Measurements from ENCODE around the gene THSD4.

THSD4 gene

GRCh38 chr15:71630475-71630809 lies 515.2 kb downstream of the THSD4 start:
- peaks cover 1% of the 10 kb centered on the region for H3K27me3 Mint-ChIP-seq
- no peaks in the 10 kb centered on the region for H3K4me1 Mint-ChIP-seq (ENCODE audit: low read depth)
- intact Hi-C loops (cut with micrococcal nuclease) = no loop called here
- no peaks in the 10 kb centered on the region for H3K36me3 Mint-ChIP-seq (ENCODE audit: low read depth)
- no peak overlapping the region for H3K4me3 Mint-ChIP-seq
- H3K9me3 Mint-ChIP-seq = no peaks in the 10 kb centered on the region
- no peak overlapping the region for H3K27ac Mint-ChIP-seq

- Mint-ChIP-seq H3K27me3 (peaks cover 6% of the 10 kb centered on the region), H3K27ac (no peak overlapping the region)
- intact Hi-C loops (cut with micrococcal nuclease) = no loop called here
These were observed 517.4 kb downstream of the THSD4 start for GRCh38 chr15:71632576-71633195.

GRCh38 chr15:71634820-71635560 lies 519.7 kb downstream of the THSD4 start:
- Mint-ChIP-seq H3K27me3 (peaks cover 6% of the 10 kb centered on the region), H3K36me3 (ENCODE audit: low read depth) (no peaks in the 10 kb centered on the region), H3K4me1 (ENCODE audit: low read depth) (no peaks in the 10 kb centered on the region), H3K27ac (no peak overlapping the region), H3K9me3 (no peaks in the 10 kb centered on the region), H3K4me3 (no peak overlapping the region)
- intact Hi-C loops (cut with micrococcal nuclease) = no loop called here

More at GRCh38 chr15:71632576-71633195, 517.4 kb downstream of the THSD4 start:
- Mint-ChIP-seq H3K4me1 (ENCODE audit: low read depth) (no peaks in the 10 kb centered on the region), H3K4me3 (no peak overlapping the region), H3K9me3 (no peaks in the 10 kb centered on the region), H3K36me3 (ENCODE audit: low read depth) (no peaks in the 10 kb centered on the region)

GRCh38 chr15:71635735-71636134 lies 520.5 kb downstream of the THSD4 start:
- no peaks in the 10 kb centered on the region for H3K36me3 Mint-ChIP-seq (ENCODE audit: low read depth)
- H3K27ac Mint-ChIP-seq = no peak overlapping the region
- H3K27me3 Mint-ChIP-seq = peaks cover 6% of the 10 kb centered on the region
- no peaks in the 10 kb centered on the region for H3K4me1 Mint-ChIP-seq (ENCODE audit: low read depth)
- intact Hi-C loops (cut with micrococcal nuclease) = no loop called here
- no peaks in the 10 kb centered on the region for H3K9me3 Mint-ChIP-seq
- H3K4me3 Mint-ChIP-seq = no peak overlapping the region

GRCh38 chr15:71638876-71639275 lies 523.6 kb downstream of the THSD4 start:
- Mint-ChIP-seq H3K27ac (no peak overlapping the region), H3K36me3 (ENCODE audit: low read depth) (no peaks in the 10 kb centered on the region), H3K27me3 (peaks cover 8% of the 10 kb centered on the region), H3K4me1 (ENCODE audit: low read depth) (no peaks in the 10 kb centered on the region), H3K9me3 (no peaks in the 10 kb centered on the region), H3K4me3 (no peak overlapping the region)
- intact Hi-C loops (cut with micrococcal nuclease) = no loop called here

GRCh38 chr15:71639471-71639870 lies 524.2 kb downstream of the THSD4 start:
- H3K27ac Mint-ChIP-seq = no peak overlapping the region
- no peak overlapping the region for H3K4me3 Mint-ChIP-seq
- intact Hi-C loops (cut with micrococcal nuclease) = no loop called here
- no peaks in the 10 kb centered on the region for H3K4me1 Mint-ChIP-seq (ENCODE audit: low read depth)
- no peaks in the 10 kb centered on the region for H3K36me3 Mint-ChIP-seq (ENCODE audit: low read depth)
- H3K9me3 Mint-ChIP-seq = no peaks in the 10 kb centered on the region
- H3K27me3 Mint-ChIP-seq = peaks cover 8% of the 10 kb centered on the region

- no peaks in the 10 kb centered on the region for H3K4me1 Mint-ChIP-seq (ENCODE audit: low read depth)
- H3K36me3 Mint-ChIP-seq (ENCODE audit: low read depth) = no peaks in the 10 kb centered on the region
- H3K9me3 Mint-ChIP-seq = peaks cover 15% of the 10 kb centered on the region
- H3K27ac Mint-ChIP-seq = no peak overlapping the region
- intact Hi-C loops (cut with micrococcal nuclease) = no loop called here
- no peak overlapping the region for H3K4me3 Mint-ChIP-seq
- H3K27me3 Mint-ChIP-seq = peaks cover 2% of the 10 kb centered on the region
These were observed 528.6 kb downstream of the THSD4 start for GRCh38 chr15:71643918-71644317.

- peaks cover 1% of the 10 kb centered on the region for H3K27me3 Mint-ChIP-seq
- peaks cover 15% of the 10 kb centered on the region for H3K9me3 Mint-ChIP-seq
- no peak overlapping the region for H3K4me3 Mint-ChIP-seq
- H3K27ac Mint-ChIP-seq = no peak overlapping the region
- intact Hi-C loops (cut with micrococcal nuclease) = no loop called here
- H3K36me3 Mint-ChIP-seq (ENCODE audit: low read depth) = no peaks in the 10 kb centered on the region
- no peaks in the 10 kb centered on the region for H3K4me1 Mint-ChIP-seq (ENCODE audit: low read depth)
These were observed 531.7 kb downstream of the THSD4 start for GRCh38 chr15:71646767-71647486.

GRCh38 chr15:71647487-71647808 lies 532.2 kb downstream of the THSD4 start:
- Mint-ChIP-seq H3K27ac (no peak overlapping the region), H3K4me3 (no peak overlapping the region), H3K4me1 (ENCODE audit: low read depth) (no peaks in the 10 kb centered on the region), H3K27me3 (peaks cover 1% of the 10 kb centered on the region), H3K9me3 (peaks cover 15% of the 10 kb centered on the region), H3K36me3 (ENCODE audit: low read depth) (no peaks in the 10 kb centered on the region)
- intact Hi-C loops (cut with micrococcal nuclease) = no loop called here

- Mint-ChIP-seq H3K27ac (no peak overlapping the region), H3K4me3 (no peak overlapping the region), H3K27me3 (peaks cover 1% of the 10 kb centered on the region), H3K9me3 (peaks cover 15% of the 10 kb centered on the region), H3K4me1 (ENCODE audit: low read depth) (no peaks in the 10 kb centered on the region), H3K36me3 (ENCODE audit: low read depth) (no peaks in the 10 kb centered on the region)
- intact Hi-C loops (cut with micrococcal nuclease) = no loop called here
These were observed 532.8 kb downstream of the THSD4 start for GRCh38 chr15:71648095-71648494.

GRCh38 chr15:71649894-71650293 lies 534.6 kb downstream of the THSD4 start:
- Mint-ChIP-seq H3K27ac (no peak overlapping the region), H3K9me3 (peaks cover 12% of the 10 kb centered on the region), H3K4me1 (ENCODE audit: low read depth) (no peaks in the 10 kb centered on the region), H3K4me3 (no peak overlapping the region), H3K36me3 (ENCODE audit: low read depth) (no peaks in the 10 kb centered on the region), H3K27me3 (peaks cover 1% of the 10 kb centered on the region)
- intact Hi-C loops (cut with micrococcal nuclease) = no loop called here

- Mint-ChIP-seq H3K27me3 (peaks cover 1% of the 10 kb centered on the region), H3K4me1 (ENCODE audit: low read depth) (no peaks in the 10 kb centered on the region), H3K9me3 (peaks cover 5% of the 10 kb centered on the region), H3K4me3 (no peak overlapping the region), H3K36me3 (ENCODE audit: low read depth) (no peaks in the 10 kb centered on the region), H3K27ac (no peak overlapping the region)
- intact Hi-C loops (cut with micrococcal nuclease) = no loop called here
These were observed 535.3 kb downstream of the THSD4 start for GRCh38 chr15:71650603-71651002.

- no peaks in the 10 kb centered on the region for H3K9me3 Mint-ChIP-seq
- H3K4me1 Mint-ChIP-seq (ENCODE audit: low read depth) = no peaks in the 10 kb centered on the region
- H3K4me3 Mint-ChIP-seq = no peak overlapping the region
- intact Hi-C loops (cut with micrococcal nuclease) = no loop called here
- H3K27ac Mint-ChIP-seq = no peak overlapping the region
- peaks cover 1% of the 10 kb centered on the region for H3K27me3 Mint-ChIP-seq
- H3K36me3 Mint-ChIP-seq (ENCODE audit: low read depth) = no peaks in the 10 kb centered on the region
These were observed 536.5 kb downstream of the THSD4 start for GRCh38 chr15:71651750-71652186.

GRCh38 chr15:71654042-71654719 lies 538.9 kb downstream of the THSD4 start:
- Mint-ChIP-seq H3K9me3 (no peaks in the 10 kb centered on the region), H3K27ac (no peak overlapping the region), H3K4me3 (no peak overlapping the region), H3K27me3 (no peaks in the 10 kb centered on the region), H3K36me3 (ENCODE audit: low read depth) (no peaks in the 10 kb centered on the region), H3K4me1 (ENCODE audit: low read depth) (no peaks in the 10 kb centered on the region)
- intact Hi-C loops (cut with micrococcal nuclease) = no loop called here
